Activated CD4-positive, alpha-beta T cell treated with anti-CD3 and anti-CD28 coated beads, Interleukin-10, Interleukin-2, amounts not matched to agents 100 ng/mL and 50 ng/mL, durations not matched to agents 16 hours and 8 hours (primary cell): ENCODE measurements around the gene NPY4R2.
"Not testable (repeated sequence)": the region's sequence is repeated elsewhere in the genome, so short reads cannot be mapped to it uniquely, and the experiment has no call there.

ENCODE experiments used
- DNase-seq: peaks from one replicate; pipeline ENCODE4 v3.0.0-alpha.2; 2020

NPY4R2 gene

GRCh38 chr10:47918475-47918874, at the start of gene NPY4R2:
Gene NPY4R2 (plus strand): TSS chr10:47918662. CDS start chr10:47921988, 3,326 bp downstream.
- not testable (repeated sequence) for DNase-seq

- DNase-seq: not testable (repeated sequence)
These were observed 47.6 kb upstream of the NPY4R2 start for GRCh38 chr10:47870887-47871286.

- not testable (repeated sequence) for DNase-seq
These were observed 46.8 kb upstream of the NPY4R2 start for GRCh38 chr10:47871485-47872180.

- not testable (repeated sequence) for DNase-seq
These were observed 46.2 kb upstream of the NPY4R2 start for GRCh38 chr10:47872236-47872635.

GRCh38 chr10:47884239-47884638, 34.2 kb upstream of the NPY4R2 start:
- DNase-seq: not testable (repeated sequence)

- not testable (repeated sequence) for DNase-seq
These were observed 33.5 kb upstream of the NPY4R2 start for GRCh38 chr10:47884934-47885333.

GRCh38 chr10:47886356-47886755, 32.1 kb upstream of the NPY4R2 start:
- not testable (repeated sequence) for DNase-seq

GRCh38 chr10:47886827-47887226, 31.6 kb upstream of the NPY4R2 start:
- not testable (repeated sequence) for DNase-seq

GRCh38 chr10:47890737-47891136, 27.7 kb upstream of the NPY4R2 start:
- DNase-seq: not testable (repeated sequence)

GRCh38 chr10:47892494-47893261, 25.8 kb upstream of the NPY4R2 start:
- not testable (repeated sequence) for DNase-seq

GRCh38 chr10:47894571-47894970, 23.9 kb upstream of the NPY4R2 start:
- not testable (repeated sequence) for DNase-seq

GRCh38 chr10:47897813-47898212, 20.6 kb upstream of the NPY4R2 start:
- not testable (repeated sequence) for DNase-seq

- not testable (repeated sequence) for DNase-seq
These were observed 9.1 kb upstream of the NPY4R2 start for GRCh38 chr10:47909333-47909732.

- DNase-seq: not testable (repeated sequence)
These were observed 8.0 kb upstream of the NPY4R2 start for GRCh38 chr10:47910486-47910885.

GRCh38 chr10:47914052-47914451, 4.4 kb upstream of the NPY4R2 start:
- DNase-seq: not testable (repeated sequence)

- not testable (repeated sequence) for DNase-seq
These were observed 2.5 kb upstream of the NPY4R2 start for GRCh38 chr10:47915849-47916548.

- not testable (repeated sequence) for DNase-seq
These were observed 2.1 kb downstream of the NPY4R2 start for GRCh38 chr10:47920610-47921009.

GRCh38 chr10:47922503-47922902, 4.0 kb downstream of the NPY4R2 start:
- not testable (repeated sequence) for DNase-seq

- not testable (repeated sequence) for DNase-seq
These were observed 6.2 kb downstream of the NPY4R2 start for GRCh38 chr10:47924628-47925027.

- DNase-seq: not testable (repeated sequence)
These were observed 8.9 kb downstream of the NPY4R2 start for GRCh38 chr10:47927147-47927916.

GRCh38 chr10:47928225-47928624, 9.8 kb downstream of the NPY4R2 start:
- DNase-seq: not testable (repeated sequence)

- DNase-seq: not testable (repeated sequence)
These were observed 14.4 kb downstream of the NPY4R2 start for GRCh38 chr10:47932824-47933223.
